GM12875 (cell line): ENCODE measurements around the gene FAM131B.

Experiments used
- H3K4me3 ChIP-seq: one replicate; pipeline ENCODE4 v1.5.1; 2011; ENCODE audit warnings: low read depth, low read length, control low read depth
- CTCF ChIP-seq: IDR thresholded peaks from 2 replicates; pipeline ENCODE4 v1.5.1; 2011; ENCODE audit warnings: low read depth, mild to moderate bottlenecking, control low read depth, inconsistent platforms, low read length, moderate library complexity, borderline replicate concordance; ENCODE audit not compliant: insufficient read depth

FAM131B gene

GRCh38 chr7:143327903-143328302, 34.6 kb downstream of the FAM131B start:
- no peak for TF ChIP-seq CTCF

GRCh38 chr7:143325240-143325639, 37.3 kb downstream of the FAM131B start:
- no peak for TF ChIP-seq CTCF
- no peak overlapping the region for H3K4me3 ChIP-seq

More at GRCh38 chr7:143327903-143328302, 34.6 kb downstream of the FAM131B start:
- H3K4me3 ChIP-seq = peak overlapping the region; percentile 10

- TF ChIP-seq CTCF = no peak
- H3K4me3 ChIP-seq = no peak overlapping the region
These were observed 38.9 kb downstream of the FAM131B start for GRCh38 chr7:143323653-143324052.

GRCh38 chr7:143322760-143323633, 39.5 kb downstream of the FAM131B start:
- no peak for TF ChIP-seq CTCF
- H3K4me3 ChIP-seq = no peak overlapping the region

GRCh38 chr7:143321734-143322133, 40.8 kb downstream of the FAM131B start:
- H3K4me3 ChIP-seq = no peak overlapping the region
- TF ChIP-seq CTCF = no peak

- H3K4me3 ChIP-seq = no peak overlapping the region
- TF ChIP-seq CTCF = no peak
These were observed 41.3 kb downstream of the FAM131B start for GRCh38 chr7:143321242-143321641.

- no peak for TF ChIP-seq CTCF
- no peak overlapping the region for H3K4me3 ChIP-seq
These were observed 41.9 kb downstream of the FAM131B start for GRCh38 chr7:143320620-143321019.
